NCI-H446 (cell line): ENCODE measurements around the gene MKLN1.

Experiments
- DNase-seq, 2 experiments: peaks; one replicate each; lab custom pipeline; 2025; lab: John Stamatoyannopoulos, UW

The MKLN1 gene

DNA sequence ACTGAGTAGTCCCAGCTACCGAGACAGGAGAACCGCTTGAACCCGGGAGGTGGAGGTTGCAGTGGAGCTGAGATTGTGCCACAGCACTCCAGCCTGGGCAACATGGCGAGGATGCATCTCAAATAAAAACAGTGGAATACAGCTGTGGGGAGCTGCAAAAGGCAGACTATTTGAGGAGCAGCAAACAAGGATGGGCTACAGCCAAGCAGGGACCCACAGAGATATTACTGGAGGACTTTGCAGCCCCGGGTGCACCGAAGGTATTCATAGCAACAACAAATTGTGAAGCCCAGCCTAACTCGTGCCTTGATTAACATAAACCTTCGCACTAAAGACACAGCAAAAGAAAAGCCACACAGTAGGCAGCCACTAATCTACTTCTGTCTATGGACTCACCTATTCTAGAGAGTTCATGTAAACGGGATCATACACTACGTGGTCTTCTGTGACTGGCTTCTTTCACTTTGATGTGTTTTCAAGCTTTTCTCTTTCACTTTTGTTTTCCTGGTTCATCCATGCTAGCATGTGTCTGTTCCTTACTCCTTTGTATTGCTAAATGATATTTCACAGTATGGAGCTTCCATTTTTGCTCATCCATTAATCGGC is 194.8 kb downstream of the MKLN1 start:
- no peak for DNase-seq

DNA sequence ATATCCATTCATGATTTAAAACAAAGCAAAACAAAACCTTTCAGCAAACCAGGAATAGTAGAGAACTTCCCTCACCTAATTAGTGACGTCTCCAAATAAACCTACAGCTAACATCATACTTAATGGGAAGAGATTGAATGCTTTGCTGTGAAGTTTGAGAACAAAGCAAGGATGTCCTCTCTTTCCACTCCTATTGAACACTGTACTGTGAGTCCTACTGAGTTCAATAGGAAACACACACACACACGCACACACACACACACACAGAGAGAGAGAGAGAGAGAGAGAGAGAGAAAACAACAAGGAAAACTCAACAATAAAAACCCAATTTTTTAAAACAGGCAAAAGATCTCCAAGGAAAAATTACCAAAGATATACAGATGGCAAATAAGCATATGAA is 196.4 kb downstream of the MKLN1 start:
- DNase-seq: no peak

DNA sequence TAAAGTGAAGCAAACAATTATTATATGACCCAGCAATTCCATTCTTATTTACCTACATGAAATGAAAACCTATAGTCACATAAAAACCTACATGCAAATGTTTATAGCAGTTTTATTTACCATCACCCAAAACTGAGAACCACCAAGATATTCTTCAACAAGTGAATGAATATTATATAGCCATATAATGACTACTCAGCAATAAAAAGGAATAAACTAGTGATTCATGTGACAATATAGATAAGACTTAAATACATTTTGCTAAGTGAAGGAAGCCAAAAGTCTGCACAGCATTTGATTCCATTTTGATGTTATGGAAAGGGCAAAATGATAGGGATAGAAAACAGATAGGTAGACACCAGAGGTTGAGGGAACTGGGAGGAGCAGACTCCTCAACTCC is 197.0 kb downstream of the MKLN1 start:
- DNase-seq: no peak

DNA sequence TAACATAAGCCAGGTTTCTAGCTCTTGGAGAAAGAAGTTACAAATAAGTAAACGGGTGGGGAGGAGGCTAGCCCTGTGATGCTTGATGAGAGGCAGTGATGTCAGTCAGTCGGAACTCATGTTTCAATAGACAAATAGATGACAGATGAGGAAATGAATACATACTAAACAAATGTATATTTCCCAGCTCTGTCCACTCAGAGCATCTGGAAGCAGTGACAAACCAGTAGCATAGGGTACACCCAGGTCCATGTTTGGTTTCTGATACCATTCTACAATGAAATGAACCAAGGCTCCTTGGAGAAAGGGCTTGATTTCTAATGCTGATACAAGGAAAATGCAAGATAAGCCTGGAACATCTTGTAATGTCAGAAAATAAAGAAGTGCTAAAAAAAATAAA is 198.1 kb downstream of the MKLN1 start:
- DNase-seq: no peak

DNA sequence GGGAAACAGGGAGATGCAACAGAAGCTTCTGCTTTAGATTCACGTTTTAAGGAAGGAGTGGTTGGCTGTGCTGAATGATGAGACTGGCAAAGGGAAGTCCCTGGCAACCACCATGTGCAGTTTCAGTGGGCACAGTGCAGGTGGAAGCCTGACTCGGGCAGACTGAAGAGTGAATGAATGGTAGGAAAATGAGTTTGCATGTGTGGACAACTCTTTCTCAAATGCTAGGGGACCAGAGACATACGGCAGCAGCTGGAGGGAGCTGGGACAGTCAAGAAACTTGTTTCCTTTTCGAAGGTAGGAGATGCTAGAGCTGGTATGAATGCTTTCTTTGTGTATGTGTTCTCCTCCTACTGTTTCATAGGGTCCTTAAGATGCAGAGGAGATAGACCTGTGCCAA is 199.8 kb downstream of the MKLN1 start:
- no peak for DNase-seq

DNA sequence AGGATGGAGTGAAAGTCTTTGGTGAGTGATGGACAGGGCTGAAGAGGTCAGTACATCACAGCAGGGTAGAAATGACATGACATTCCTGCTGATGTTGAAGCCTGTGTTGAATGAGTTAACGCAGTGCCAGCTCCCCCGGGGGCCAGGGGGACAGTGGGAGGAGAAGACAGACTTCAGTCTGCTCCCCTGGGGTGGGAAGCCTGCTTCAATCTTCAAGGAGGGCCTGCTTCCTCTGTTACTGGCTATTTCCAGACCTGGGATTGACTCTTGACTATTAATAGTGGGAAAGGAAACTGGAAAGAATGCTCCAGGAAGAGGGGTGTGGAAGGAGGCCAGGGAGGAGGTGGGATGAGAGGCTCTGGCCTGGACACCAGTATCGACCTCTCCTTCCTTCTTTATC is 201.5 kb downstream of the MKLN1 start:
- no peak for DNase-seq

DNA sequence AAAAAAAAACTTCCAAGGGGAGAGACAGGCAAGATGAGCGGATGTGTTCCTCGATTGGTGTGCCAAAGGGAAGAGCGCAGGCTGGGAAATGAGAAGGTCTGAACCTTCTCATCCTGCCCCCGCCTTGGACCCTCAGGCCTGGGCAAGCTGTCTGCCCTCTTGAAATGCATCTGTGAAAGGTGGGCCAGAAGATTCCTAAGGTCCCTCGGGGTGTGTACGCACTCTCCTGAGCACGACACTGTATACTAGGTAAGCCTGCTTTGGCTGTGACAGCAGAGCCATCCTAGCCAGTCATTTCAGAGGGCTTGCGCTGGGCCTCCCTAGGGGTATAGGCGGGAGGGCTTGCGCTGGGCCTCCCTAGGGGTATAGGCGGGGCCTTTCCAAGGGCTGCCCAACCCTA is 201.9 kb downstream of the MKLN1 start:
- DNase-seq: no peak

DNA sequence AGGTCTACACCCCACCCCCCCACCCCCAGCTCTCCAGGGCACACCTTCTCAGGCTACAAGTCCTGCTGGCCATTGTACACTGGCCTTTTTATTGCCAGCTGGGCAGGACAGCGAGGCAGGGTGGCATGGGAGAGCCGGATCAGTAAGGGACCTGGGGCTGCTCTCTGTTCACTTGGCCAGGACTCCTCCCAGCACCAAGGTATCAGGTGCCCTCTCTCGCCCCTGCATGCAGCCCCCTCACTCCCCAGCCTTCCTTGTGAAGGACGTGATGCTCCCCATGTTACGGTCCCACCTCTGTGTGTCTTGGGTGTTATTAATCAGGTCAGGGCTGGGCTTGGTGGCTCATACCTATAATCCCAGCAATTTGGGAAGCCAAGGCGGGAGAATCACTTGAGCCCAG is 202.5 kb downstream of the MKLN1 start:
- no peak for DNase-seq

DNA sequence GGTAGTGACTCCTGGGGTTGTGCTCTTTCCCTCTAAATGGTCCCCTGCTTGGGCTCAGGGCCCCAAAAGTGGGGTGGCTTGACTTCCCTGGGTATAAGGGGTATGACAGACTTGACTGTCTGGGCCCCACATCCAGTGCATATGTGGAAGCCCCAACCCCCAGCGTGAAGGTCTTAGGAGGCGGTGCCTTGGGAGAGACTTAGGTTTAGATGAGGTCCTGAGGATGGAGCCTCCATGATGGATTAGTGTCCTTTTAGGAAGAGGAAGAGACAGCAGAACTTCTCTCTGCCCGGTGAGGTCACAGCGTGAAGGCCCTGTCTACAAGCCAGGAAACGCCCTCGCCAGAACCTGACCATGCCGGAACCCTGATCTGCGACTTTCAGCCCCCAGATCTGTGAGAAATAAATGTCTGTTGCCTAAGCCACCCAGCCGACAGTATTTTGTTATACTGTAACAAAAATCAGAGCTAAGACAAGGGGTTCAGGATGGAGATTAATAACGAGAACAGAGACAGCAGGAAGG is 205.0 kb downstream of the MKLN1 start:
- no peak for DNase-seq

DNA sequence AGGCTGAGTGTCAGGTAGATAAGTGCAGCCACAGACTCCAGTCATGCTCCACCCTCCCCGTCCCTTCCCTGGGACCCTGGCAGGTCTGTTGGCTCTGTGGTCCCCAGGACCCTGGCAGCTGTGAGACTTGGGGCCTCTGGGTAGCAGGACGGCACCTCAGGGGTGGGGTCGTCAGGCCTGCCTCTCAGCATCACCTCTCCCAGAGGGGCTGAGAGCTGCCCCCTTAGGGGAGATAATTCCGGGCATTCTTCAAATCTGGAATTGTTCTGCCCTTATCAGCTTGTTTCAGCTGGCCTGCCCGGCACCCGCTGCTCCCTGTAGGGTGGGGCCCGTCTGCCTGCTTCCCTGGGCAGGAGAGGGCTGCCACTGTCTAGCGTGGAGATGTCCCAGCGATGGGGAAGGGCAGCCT is 205.5 kb downstream of the MKLN1 start:
- DNase-seq: no peak

DNA sequence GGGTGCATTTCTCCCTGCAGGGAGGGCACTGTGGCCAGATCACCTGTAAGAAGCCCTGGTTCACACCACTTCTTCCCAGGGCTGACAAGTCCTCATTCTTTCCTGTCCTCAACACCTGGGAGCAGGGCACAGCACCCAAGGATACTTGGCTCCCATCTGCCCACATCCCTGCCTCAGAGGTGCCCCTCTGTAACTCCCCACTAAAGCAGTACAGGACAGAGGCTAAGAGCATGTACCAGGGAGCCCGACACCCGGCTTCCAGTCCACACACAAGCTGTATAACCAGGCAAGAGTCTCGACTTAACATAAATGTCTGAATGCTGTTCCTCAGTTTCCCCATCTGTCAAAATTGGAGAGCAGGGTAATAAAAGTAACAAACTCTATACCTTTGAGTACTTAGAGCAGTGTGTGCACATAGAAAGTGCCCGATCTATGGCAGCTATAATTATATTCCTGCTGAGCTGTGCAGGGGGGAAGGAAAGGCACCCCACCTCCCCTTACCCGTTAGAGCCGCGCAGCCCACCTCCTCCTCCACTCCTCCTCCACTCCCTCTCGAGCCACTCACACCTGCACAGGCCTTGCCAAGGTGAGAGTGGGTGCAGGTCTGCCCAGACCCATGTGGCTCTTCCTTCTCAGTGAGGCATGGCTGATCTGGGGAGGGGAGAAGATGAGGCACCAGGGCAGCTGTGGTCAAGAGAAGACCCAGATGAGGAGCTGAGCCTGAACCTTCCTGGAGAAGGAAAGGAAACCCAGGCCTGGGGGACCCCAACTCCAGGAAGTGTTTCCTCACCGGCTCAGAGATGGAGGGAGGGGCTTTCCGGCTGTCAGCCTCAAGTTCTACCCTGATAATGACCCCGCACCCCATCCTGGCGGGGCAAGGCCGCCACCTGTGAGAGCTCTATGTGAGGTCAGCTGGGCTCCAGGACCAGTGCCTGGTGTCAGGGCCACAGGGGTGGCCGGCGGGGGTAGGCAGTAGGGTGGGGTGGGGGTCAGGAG is 206.2 kb downstream of the MKLN1 start:
- DNase-seq: no peak

DNA sequence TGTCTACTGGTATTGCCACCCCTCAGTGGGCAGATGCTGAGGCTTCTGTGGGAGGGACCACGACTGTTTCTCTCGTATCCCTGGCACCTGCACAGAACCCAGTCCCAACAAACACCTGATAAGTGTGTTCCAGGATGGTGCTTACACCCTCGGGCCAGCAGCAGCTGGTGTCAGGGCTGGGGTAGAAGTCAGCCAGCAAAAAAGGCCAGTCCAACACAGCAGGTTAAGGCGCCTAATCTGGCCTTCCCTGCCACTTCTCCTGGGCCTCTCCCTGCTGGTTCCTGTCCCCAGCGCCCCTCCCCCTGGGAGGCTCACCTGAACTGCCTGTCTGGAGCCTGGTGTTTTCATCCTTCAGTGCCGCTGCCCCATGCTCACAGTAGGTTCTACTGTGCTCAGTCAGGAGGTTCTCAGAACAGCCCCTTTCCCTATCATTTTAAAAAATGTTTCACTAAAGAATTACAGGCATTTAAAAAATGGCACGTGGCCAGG is 208.7 kb downstream of the MKLN1 start:
- DNase-seq: no peak

DNA sequence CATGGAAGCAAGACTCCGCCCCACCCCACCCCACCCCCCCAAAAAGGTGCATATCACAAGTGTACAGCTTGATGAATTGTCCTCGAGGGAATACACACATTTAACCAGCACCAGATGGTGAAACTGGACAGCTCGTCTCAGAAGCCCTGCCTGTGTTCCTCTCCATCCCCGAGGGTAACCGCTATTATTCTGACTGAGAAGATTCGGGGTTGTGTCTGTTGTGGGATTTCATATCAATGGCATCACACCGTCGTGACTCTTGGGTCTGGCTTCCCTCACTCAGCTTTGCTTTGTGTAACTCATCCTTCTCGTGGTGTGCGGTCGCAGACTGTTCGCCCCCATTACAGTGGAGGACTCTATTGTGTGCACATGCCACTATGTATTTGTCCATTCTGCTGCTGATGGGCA is 209.9 kb downstream of the MKLN1 start:
- DNase-seq: no peak

DNA sequence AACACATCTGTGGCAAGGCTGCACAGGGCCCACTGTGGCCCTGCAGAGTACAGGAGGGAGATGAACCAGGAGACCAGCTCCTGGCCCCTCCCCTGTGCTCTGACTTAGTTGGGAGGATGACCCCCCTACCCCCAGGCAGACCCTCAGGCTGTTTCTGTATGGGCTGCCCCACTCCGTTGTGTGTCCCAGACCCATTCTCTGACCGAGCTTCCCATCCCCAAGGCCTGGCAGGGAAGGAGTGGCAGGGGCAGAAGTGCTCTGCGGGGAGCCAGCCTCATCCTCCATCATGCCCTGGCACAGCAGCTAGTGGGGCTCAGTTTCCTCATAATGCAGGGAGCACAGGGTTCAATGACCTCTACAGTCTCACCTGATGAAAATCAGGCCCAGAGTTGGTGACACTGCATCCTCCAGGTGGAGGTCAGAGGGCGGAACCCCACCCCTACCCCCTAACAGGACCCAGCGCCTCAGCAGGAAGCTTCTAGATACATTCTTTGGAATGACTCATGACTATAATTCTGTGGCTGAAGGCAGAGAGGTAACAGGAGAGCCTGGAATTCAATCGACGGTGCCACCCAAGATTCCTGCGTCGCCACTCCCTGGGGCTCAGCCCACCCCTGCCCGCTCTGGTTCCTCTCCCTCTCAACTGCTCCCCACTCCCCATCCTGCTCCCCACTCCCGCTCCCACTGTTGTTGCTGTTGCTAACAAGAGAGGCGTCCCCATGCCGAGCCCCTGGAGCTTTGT is 210.6 kb downstream of the MKLN1 start:
- no peak for DNase-seq

DNA sequence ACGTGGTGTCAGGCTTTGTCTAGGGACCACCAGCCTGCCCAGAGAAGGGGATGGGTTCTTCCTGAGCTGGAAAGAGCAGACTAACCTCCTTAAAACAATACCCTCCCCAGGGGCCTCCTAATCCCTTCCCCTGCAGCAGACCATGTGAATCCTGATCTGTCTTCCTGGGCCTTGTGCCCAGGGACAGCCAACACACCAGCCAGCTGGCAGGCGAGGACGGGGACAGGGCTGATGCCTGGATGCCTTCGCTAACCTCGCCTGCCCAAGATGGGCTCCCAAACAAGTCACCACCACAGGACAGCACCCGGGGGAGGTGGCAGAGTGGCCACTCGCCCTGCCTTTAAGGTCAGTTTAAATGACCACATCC is 211.1 kb downstream of the MKLN1 start:
- peak; percentile 5 to 44 for DNase-seq

DNA sequence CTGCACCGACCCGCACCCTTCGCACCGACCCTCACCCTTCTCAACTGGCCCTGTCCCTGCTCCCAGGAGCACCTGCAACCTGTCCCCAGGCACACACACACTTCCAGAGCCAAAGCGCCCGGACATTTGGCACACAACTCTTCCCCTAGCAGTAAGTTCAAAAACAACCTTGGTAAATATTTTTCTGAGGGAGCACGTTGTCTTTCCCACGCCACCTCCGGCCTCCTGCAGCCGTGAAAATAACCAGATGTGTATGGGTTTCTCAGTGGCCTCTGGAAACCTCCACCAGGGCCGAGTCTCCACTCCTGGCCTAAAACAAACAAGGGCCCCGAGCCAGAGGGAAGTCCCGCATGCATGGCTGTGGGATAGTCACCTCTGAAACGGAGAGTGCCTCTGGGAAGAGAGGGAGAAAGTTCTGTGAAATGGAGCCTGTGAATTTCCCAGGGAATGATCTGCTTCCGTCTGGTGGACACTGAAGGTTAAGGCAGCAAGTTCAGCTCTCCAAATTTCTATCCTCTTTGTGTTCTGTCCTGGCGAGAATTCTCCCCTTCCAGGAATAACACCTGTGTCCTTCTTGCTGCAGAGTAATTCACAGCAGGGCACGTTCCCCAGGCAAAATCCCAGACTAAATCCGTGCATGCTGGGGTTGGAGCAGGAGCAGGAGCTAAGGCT is 213.0 kb downstream of the MKLN1 start:
- no peak for DNase-seq

DNA sequence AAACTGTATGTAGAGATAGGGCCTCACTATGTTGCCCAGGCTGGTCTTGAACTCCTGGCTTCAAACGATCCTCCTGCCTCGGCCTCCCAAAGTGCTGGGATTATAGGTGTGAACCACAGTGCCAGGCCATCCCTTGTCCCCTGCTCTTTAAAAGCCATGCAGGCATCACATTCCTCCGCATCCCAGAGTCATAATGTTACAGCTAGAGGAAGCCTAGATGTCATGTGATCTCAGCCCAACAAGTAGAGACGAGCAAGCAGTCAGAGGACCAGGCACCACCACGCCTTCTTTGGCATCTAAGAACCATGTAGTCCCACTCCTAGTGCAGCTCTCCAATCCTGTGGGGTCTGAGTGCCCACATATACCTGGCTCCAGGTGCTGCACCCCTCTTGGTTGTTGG is 215.6 kb downstream of the MKLN1 start:
- DNase-seq: no peak

DNA sequence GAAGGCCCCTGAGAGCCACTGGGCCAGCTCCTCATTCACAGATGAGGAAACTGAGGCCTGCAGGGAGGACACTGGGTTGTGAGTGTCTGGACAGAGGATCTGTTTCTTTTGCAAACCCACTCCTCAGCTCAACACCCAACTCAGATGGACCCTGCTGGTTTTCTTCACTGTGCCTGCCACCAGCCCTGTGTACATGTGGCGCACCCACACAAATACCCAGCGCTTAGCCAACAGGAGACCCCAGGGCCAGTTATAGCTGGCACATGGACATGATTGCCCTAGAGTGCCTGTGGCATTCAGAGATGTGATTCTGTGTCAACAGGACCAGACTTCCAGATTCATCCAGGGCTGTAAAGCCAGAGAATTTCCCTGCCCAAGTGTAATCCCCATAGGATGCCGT is 216.3 kb downstream of the MKLN1 start:
- no peak for DNase-seq

DNA sequence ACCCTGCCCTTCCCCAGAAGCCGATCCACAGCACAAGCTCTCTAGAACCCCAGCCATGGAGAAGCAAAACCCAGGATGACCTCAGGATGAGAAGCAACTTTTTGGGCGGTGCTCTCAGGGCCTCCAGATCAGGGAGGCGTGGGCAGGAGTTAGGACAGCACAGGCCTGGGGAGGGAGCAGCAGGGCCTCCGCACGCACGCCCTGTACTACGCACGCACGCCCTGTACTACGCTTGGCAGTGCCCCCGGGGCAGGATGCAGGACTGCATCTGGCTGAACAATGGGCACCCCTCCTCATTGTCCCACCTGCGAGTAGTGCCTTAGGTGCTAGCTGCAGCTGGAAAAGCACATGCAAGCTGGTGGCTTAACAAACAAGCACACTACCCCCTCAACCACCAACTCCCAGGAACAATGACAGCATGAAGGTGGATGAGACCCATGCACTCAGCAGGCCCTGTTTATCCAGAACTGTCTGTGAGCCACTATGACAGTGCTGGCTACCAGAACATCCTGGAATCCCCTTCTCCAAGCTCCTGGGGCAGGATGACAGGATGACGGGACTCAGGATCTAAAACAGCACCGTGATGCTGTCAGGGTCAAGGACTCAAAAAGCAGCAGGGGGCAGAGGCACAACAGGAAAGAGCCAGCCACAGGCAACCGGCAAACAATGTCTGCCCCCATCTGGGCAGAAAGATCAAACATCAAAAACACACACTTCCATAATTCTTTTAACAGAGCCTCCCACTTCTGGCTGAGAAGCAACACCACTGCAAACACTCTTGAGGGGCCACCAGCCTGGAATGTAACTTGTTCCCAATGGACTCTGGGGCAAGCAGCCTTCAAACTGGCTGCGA is 217.0 kb downstream of the MKLN1 start:
- DNase-seq: no peak

DNA sequence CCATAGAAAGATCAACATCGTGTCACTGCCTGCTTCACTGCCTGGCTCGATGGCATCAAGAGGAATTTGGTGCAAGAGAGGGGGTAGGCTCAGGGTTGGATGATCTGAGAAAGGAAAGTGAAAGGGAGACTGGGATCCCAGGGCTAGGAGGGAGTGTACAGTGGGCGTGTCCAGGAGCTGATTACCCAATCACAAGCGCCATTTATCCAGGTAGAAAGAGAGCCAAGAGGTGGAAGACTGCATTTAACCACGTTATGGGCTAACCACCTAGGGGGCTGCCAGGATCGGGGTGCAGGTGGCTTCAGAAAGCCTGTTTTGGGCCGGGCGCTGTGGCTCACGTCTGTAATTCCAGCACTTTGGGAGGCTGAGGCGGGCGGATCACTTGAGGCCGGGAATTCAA is 218.4 kb downstream of the MKLN1 start:
- no peak for DNase-seq
